K562 treated with DMSO at 1 percent for 24 hours (cell line): ENCODE results near the gene TMEM164. TPM values are rescaled to one million over a fixed set of nuclear protein-coding genes. Genes with fewer than 3 reads are reported as not detected.

Experiments used
- total RNA-seq: library from RNA; unstranded; fragments of 300-600 nt; gene quantifications from 2 replicates; pipeline ENCODE4 v1.2.3, GENCODE V29; 2022; ENCODE audit warnings: low read depth; ENCODE audit not compliant: insufficient read depth

Gene TMEM164
- total RNA-seq: 21.1 and 30.4 TPM in 2 replicates

DNA sequence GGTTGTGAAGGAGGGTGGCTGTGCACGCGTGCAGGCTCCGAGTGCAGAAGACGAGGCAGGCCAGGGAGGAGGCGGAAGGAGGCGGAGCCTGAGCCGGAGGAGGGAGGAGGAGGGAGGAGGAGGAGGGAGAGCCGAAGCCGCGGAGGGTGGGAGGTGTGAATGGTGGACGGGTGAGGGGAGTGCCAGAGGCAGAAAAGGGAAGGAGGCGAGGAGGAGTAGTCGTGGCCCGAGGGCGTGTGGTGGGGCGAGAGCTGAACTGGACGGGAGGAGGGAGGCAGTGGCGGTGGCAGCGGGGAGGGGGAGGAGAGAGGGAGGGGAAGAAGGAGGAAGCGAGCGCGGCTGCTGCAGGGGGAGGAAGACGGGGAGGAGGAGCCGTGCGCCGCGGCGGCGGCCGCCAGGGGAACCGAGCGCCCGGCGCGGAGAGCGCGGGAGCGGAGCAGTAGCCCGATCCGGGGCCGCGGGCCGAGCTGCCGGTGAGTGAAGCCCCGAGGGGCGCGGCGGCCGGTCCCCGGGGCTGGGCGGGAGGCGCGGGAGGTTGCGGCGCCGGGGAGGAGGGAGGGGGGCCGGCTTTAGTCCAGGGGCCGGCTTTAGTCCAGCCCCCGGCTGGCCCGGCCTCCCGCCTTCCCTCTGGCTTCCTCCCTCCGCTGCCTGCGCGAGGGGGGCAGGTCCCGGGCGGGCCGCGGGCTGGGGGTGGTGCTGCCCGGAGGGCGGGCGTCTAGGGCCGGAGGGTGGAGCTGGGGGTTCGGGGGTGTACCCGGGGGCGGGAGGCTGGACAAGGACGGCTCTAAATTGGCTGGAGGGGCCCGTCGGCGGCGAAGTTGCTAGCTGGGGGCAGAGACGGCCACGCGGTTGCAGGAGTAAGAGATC is at the start of gene TMEM164:
TMEM164 (plus strand) TSS at position 815 of the 867 bp plus-strand sequence. CDS start 661 bp downstream, outside the sequence.

